Endothelial cell of umbilical vein (primary cell): ENCODE results near the gene KLHL17. TPM values are rescaled to one million over a fixed set of nuclear protein-coding genes. Genes with fewer than 3 reads are reported as not detected.

ENCODE experiments used
- BruUV-seq: library from RNA; stranded (reverse); fragments of 400-500 nt; replicated peaks from 2 replicates; lab custom pipeline; 2021; lab: Mats Ljungman, UMichigan
- CTCF ChIA-PET: fragments of 300-600, 350-600 bp; sonication (Branson Sonifier 250); formaldehyde crosslinking; loops from one replicate; lab custom pipeline; 2021; ENCODE audit warnings: antibody characterized with exemption, inconsistent platforms; lab: Charles Lee
- POLR2A ChIA-PET: fragments of 300-600, 350-600 bp; sonication (Branson Sonifier 250); formaldehyde crosslinking; loops from one replicate; lab custom pipeline; 2021; ENCODE audit warnings: antibody characterized with exemption, inconsistent platforms; lab: Charles Lee
- DNase-seq: peaks from one replicate; pipeline ENCODE4 v3.0.0-alpha.2; 2011; ENCODE audit warnings: low read depth, low spot score
- FAIRE-seq: peaks from 2 replicates; lab custom pipeline; 2011; peaks lifted over from hg19 to GRCh38; lab: Jason Lieb, UNC
- H2AFZ ChIP-seq: 2 replicates; pipeline ENCODE4 v1.6.0; 2012; ENCODE audit warnings: low read depth, low read length, control low read depth, inconsistent platforms
- H3K27ac ChIP-seq: 2 replicates; pipeline ENCODE4 v1.5.1; 2011; ENCODE audit warnings: low read depth, mild to moderate bottlenecking, control low read depth, low read length, moderate library complexity; ENCODE audit not compliant: insufficient read depth
- H3K27me3 ChIP-seq, 2 experiments: 2 replicates each; pipeline versions ENCODE4 v1.6.0 to v1.6.1; 2011; ENCODE audit warnings: low read length in 2 of 2, mixed read lengths in 1 of 2; ENCODE audit not compliant: control insufficient read depth in 2 of 2, insufficient read depth in 2 of 2
- H3K36me3 ChIP-seq, 2 experiments: 2 replicates in 1 of 2; 3 replicates in 1 of 2; pipeline ENCODE4 v1.5.1; 2011; ENCODE audit warnings: low read length in 2 of 2, mild to moderate bottlenecking in 1 of 2, moderate library complexity in 1 of 2; ENCODE audit not compliant: control insufficient read depth in 2 of 2, insufficient read depth in 2 of 2; ENCODE audit errors: extremely low read depth in 1 of 2
- H3K4me1 ChIP-seq: 3 replicates; pipeline ENCODE4 v1.5.1; 2011; ENCODE audit warnings: mild to moderate bottlenecking, low read length; ENCODE audit not compliant: control insufficient read depth, insufficient read depth; ENCODE audit errors: extremely low read depth
- H3K4me2 ChIP-seq: 2 replicates; pipeline ENCODE4 v1.6.1; 2011; ENCODE audit warnings: low read length, control low read depth, mixed read lengths; ENCODE audit not compliant: insufficient read depth
- H3K4me3 ChIP-seq, 3 experiments: fragments of 200-600 bp in 1 of 3; sonication (generic), shearing (Covaris generic) in 1 of 3; replicated peaks in 1 of 3; 2 replicates each; pipeline ENCODE4 v1.5.1; 2011 to 2016; ENCODE audit warnings: control low read depth in 3 of 3, low read length in 3 of 3, mild to moderate bottlenecking in 2 of 3, inconsistent platforms in 1 of 3, low read depth in 1 of 3, moderate library complexity in 1 of 3; ENCODE audit not compliant: insufficient read depth in 1 of 3
- H3K79me2 ChIP-seq: 2 replicates; pipeline ENCODE4 v1.6.0; 2012; ENCODE audit warnings: low read length, inconsistent platforms; ENCODE audit not compliant: control insufficient read depth, insufficient read depth
- H3K9ac ChIP-seq: replicated peaks from 2 replicates; pipeline ENCODE3; 2011; ENCODE audit warnings: low read length, control low read depth; ENCODE audit not compliant: insufficient read depth; ENCODE audit errors: extremely low read depth
- H3K9me1 ChIP-seq: replicated peaks from 3 replicates; pipeline ENCODE4 v1.6.0; 2011; ENCODE audit warnings: mild to moderate bottlenecking, low read length; ENCODE audit not compliant: control insufficient read depth, insufficient read depth; ENCODE audit errors: extremely low read depth
- H3K9me3 ChIP-seq: replicated peaks from 2 replicates; pipeline ENCODE4 v1.5.1; 2012; ENCODE audit warnings: low read length, inconsistent platforms; ENCODE audit not compliant: control insufficient read depth, insufficient read depth
- H4K20me1 ChIP-seq: replicated peaks from 2 replicates; pipeline ENCODE3; 2011; ENCODE audit warnings: mild to moderate bottlenecking, low read length; ENCODE audit not compliant: control insufficient read depth, insufficient read depth; ENCODE audit errors: extremely low read depth
- CTCF ChIP-seq, 2 donors: IDR thresholded peaks; 1 replicate in 1 of 2; 2 replicates in 1 of 2; pipeline ENCODE4 v1.5.1; 2011; ENCODE audit warnings: low read length in 2 of 2, mild to moderate bottlenecking in 2 of 2, moderate library complexity in 2 of 2, control low read depth in 1 of 2, inconsistent platforms in 1 of 2, low read depth in 1 of 2; ENCODE audit not compliant: insufficient read depth in 1 of 2; ENCODE audit errors: extremely low read depth in 1 of 2
- MAX ChIP-seq: IDR thresholded peaks from 2 replicates; pipeline ENCODE4 v1.6.1; 2011; ENCODE audit not compliant: insufficient read depth, insufficient read length
- MYC ChIP-seq: IDR thresholded peaks from one replicate; pipeline ENCODE4 v1.6.1; 2011; ENCODE audit warnings: mild to moderate bottlenecking, low read depth, low read length
- POLR2AphosphoS5 ChIP-seq: IDR thresholded peaks from 2 replicates; pipeline ENCODE4 v1.6.1; 2012; ENCODE audit warnings: low read depth, mild to moderate bottlenecking, control low read depth, low read length, moderate library complexity; ENCODE audit not compliant: insufficient read depth
- dilution Hi-C: fragments of 300-500 bp; cut with MboI; formaldehyde crosslinking; loops from one replicate; pipeline ENCODE4 v1.15.0; 2019; ENCODE audit warnings: low sequenced_read_pairs; ENCODE audit not compliant: extremely low pct_ligation_motif_present
- intact Hi-C: fragments of 100-400 bp; cut with micrococcal nuclease; formaldehyde crosslinking; loops from one replicate; pipeline ENCODE4 v1.10.0; 2022
- polyA plus RNA-seq, 4 experiments: library from polyadenylated mRNA; depleted of rRNA in 3 of 4; stranded (reverse) in 3 of 4; unstranded in 1 of 4; fragments of >200 nt; gene quantifications; 2 replicates each; pipeline versions ENCODE4 v1.2.1 to v1.2.3, GENCODE V29; 2011 to 2012; ENCODE audit warnings: missing spikeins in 1 of 4
- total RNA-seq: library from RNA; stranded (reverse); gene quantifications from 2 replicates; pipeline ENCODE4 v1.2.3, GENCODE V29; 2021

The KLHL17 gene
- total and polyA plus RNA-seq, 2 donors (not counting 3 experiments of a cell fraction or from before 2014, with no cell fraction given): 27.0 to 30.1 TPM

GRCh38 chr1:912740-913301, 47.6 kb upstream of the KLHL17 start:
- CTCF ChIA-PET: interaction anchor here (0.7 to 1.7 kb wide), 4 partner anchors 8 to 151 kb away, joined by 3 to 4 read pairs (median 4); no protein-coding TSS in a partner anchor
- no TSS peak for BruUV-seq
- POLR2A ChIA-PET: no interaction called here
- intact Hi-C loops (no loop called here), dilution Hi-C loops (no loop called here)
- no peak for TF ChIP-seq MAX
- TF ChIP-seq MYC: no peak
- no peak for TF ChIP-seq POLR2AphosphoS5
- TF ChIP-seq CTCF (IDR thresholded peaks at IDR 0.05; ENCODE audit: extremely low read depth in 1 of 2, insufficient read depth in 1 of 2, low read depth in 1 of 2, low read length in 2 of 2): peak in 1 of 2 donors; percentile 4
- no peak overlapping the region for H3K27ac ChIP-seq
- no peaks in the 10 kb centered on the region for H3K79me2 ChIP-seq
- H3K36me3 ChIP-seq: no peaks in the 10 kb centered on the region
- no peaks in the 10 kb centered on the region for H3K9me3 ChIP-seq
- no peak overlapping the region for H3K9ac ChIP-seq
- H3K9me1 ChIP-seq: no peaks in the 10 kb centered on the region
- H3K4me2 ChIP-seq: no peak overlapping the region
- no peaks in the 10 kb centered on the region for H3K4me1 ChIP-seq
- no peak overlapping the region for H3K4me3 ChIP-seq
- no peak overlapping the region for H2AFZ ChIP-seq
- peaks cover 3 to 10% of the 10 kb centered on the region in 2 experiments for H3K27me3 ChIP-seq
- FAIRE-seq (no peak), DNase-seq (no peak)
- H4K20me1 ChIP-seq: no peaks in the 10 kb centered on the region
